Neuron (in vitro differentiated cells): ENCODE results near the gene PRSS58.

ENCODE experiments used
- H2AFZ ChIP-seq: one replicate; pipeline ENCODE4 v1.6.1; 2013; ENCODE audit warnings: low read depth, mild to moderate bottlenecking, inconsistent platforms, low read length, moderate library complexity
- H3K27me3 ChIP-seq: one replicate; pipeline ENCODE4 v1.6.1; 2013; ENCODE audit warnings: low read length; ENCODE audit not compliant: insufficient read depth
- H3K36me3 ChIP-seq: one replicate; pipeline ENCODE4 v1.6.1; 2013; ENCODE audit warnings: low read length; ENCODE audit not compliant: insufficient read depth
- H3K4me1 ChIP-seq: one replicate; pipeline ENCODE4 v1.6.1; 2013; ENCODE audit warnings: low read length; ENCODE audit not compliant: insufficient read depth
- H3K4me3 ChIP-seq: 2 replicates; pipeline ENCODE4 v1.5.1; 2013; ENCODE audit warnings: mild to moderate bottlenecking, low read length, moderate library complexity
- H3K9me3 ChIP-seq: one replicate; pipeline ENCODE4 v1.6.1; 2013; ENCODE audit warnings: low read length

PRSS58 gene

DNA sequence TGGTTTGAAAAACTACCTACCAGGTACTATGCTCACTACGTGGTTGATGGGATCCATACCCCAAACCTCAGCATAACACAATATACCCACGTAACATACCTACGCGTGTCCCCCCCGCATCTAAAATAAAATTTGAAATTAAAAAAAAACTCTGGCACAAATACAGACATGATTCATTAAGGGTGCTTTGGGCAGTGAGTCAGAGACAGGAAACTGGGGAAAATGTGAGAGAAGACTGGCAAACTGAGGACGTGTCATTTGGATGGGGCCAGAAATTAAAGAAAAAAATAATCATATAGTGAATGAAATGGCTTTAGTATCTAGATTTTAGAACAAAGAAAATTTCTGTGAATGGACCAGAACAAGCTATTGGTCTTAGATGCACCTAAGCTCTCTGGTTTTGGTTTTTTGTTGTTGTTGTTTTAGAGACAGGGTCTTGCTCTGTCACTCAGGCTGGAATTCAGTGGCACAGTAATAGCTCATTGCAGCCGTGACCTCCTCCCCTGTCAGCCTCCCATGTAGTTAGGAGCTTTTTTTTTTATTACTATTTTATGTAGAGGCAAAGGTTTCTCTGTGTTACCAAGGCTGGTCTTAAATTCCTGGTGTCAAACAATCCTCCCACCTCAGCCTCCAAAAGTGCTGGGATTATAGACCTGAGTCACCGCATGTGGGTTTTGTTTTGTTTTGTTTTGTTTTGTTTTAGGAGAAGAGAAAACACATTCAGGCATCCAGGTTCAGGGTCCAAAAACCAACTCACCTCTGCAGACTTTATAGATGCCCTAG lies 5.9 kb upstream of the PRSS58 start:
- no peaks in the 10 kb centered on the region for H3K36me3 ChIP-seq
- H3K9me3 ChIP-seq: no peaks in the 10 kb centered on the region
- no peak overlapping the region for H2AFZ ChIP-seq
- no peaks in the 10 kb centered on the region for H3K27me3 ChIP-seq
- H3K4me3 ChIP-seq: no peak overlapping the region
- no peaks in the 10 kb centered on the region for H3K4me1 ChIP-seq

DNA sequence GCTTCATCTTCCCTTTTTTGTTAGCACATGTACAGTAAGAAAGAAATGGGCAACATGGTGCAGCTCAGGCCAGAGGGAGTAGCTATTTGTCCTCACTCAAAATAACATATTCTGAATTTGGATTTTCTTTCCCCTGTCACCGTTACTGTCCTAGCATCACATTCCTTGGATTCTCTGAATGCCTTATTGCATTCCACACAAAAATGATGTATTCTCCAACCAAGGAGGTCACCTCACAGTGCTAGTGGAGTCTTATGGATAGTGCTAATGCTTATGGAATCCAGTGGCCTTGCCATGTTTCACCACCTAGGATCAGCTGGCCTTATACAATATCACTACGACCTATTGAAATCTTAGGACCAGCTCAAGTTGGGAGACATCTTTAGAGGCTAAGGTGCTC lies 7.2 kb downstream of the PRSS58 start:
- no peaks in the 10 kb centered on the region for H3K36me3 ChIP-seq
- no peaks in the 10 kb centered on the region for H3K9me3 ChIP-seq
- H3K4me3 ChIP-seq: no peak overlapping the region
- no peaks in the 10 kb centered on the region for H3K4me1 ChIP-seq
- no peaks in the 10 kb centered on the region for H3K27me3 ChIP-seq
- H2AFZ ChIP-seq: no peak overlapping the region

DNA sequence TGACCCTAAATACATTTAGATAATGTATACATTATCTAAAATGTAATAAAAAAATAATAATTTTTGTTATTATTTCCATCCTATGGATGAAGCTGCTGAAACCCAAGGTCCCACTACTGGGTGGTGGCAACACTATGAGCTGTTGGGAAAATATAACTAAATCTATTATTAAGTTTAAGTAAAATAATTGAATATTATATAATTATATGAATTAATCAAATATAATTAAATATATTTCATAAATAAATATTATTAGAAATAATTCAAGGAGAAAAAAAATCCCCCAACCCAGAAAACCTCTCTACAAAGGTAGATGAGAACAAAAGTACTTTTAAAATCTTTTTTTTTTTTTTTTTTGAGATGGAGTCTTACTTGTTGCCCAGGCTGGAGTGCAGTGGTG lies 7.9 kb downstream of the PRSS58 start:
- no peaks in the 10 kb centered on the region for H3K9me3 ChIP-seq
- H3K27me3 ChIP-seq: no peaks in the 10 kb centered on the region
- H3K4me1 ChIP-seq: no peaks in the 10 kb centered on the region
- no peak overlapping the region for H3K4me3 ChIP-seq
- H2AFZ ChIP-seq: no peak overlapping the region
- no peaks in the 10 kb centered on the region for H3K36me3 ChIP-seq

DNA sequence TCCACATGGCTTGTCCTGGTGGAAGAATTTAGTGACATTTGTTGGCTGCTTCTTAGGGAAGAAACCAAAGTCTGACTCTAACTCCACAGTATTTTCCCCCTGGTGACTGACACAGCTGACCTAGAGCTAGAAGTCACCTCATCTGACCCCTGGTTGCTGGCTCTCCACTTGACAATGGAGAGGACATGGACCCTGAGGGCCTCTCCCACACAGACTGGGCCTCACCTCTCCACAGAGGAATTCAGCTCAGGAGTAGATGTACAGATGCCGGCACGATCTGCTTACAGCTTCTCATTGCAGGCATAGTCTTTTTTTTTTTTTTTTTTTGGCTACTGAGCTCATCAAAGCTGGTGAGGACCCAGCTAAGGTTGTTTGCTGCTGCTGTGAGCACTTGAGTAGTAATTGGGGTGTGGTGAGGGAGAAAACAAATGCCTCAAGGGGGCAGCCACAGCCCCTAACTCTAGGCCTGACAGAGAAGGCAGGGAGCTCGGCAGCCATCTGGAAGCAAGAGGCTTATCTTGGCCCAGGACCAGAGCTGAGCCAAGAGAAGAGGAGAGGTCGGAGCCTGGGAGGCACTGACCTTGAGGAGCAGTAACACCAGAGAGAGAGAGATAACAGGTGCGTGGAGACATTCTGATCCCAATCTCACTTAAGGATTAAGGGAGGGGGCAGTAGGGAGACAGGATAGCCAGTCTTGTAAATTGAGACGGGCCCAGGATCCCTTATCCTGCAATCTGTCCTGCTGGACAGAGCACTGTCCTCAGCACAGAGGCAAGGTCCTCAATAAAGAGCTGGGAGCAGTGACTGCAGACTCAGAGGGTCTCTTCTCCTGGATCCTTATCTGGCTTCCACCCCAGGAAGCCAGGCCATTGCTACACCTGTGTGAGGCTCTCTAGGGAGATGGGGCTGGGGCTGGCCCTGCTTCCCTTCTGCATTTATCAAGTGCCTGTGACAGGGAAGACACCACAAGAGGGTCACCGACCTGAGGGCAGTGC lies 9.4 kb downstream of the PRSS58 start:
- Histone ChIP-seq H3K27me3 (no peaks in the 10 kb centered on the region), H3K9me3 (no peaks in the 10 kb centered on the region), H3K4me3 (no peak overlapping the region), H2AFZ (no peak overlapping the region), H3K4me1 (no peaks in the 10 kb centered on the region), H3K36me3 (no peaks in the 10 kb centered on the region)

DNA sequence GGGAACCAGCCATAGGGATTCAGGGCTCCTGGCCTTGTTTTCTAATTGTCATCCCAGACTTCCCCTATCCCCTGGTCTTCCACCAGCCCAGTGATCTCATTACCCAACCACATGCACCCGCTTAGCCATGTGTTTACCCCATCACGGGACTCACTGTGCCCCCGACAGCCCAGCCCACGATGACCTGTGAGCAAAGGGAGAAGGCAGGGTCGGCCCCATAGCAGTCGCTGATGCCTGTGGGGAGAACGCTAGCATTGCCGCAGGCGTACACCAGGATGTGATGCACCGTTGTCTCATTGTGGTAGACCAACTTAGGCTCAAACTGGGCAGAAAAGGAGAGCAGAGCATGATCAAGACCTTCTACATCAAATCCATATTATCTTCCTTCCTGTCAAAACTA lies 14.0 kb downstream of the PRSS58 start:
- H3K4me3 ChIP-seq: no peak overlapping the region
- H3K27me3 ChIP-seq: no peaks in the 10 kb centered on the region
- H2AFZ ChIP-seq: no peak overlapping the region
- no peaks in the 10 kb centered on the region for H3K4me1 ChIP-seq
- H3K36me3 ChIP-seq: no peaks in the 10 kb centered on the region
- H3K9me3 ChIP-seq: no peaks in the 10 kb centered on the region

DNA sequence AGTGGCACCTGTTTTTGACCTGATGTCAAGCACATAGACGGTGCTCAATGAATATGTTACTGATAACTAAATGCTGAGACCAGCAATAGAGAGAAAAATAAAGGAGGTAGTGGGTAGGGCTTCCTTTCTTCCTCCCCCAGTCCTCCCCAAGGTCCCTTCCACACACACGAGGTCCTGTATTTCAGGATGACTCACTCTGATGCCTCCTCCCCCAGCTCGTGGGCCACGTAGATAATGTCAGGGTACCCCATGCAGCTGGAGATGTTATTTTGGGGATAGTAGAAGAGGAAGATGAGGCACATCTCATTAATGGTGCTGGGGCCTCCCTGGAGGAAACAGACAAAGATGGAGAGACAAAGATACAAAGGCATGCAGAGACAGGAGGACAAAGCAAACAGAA lies 17.3 kb downstream of the PRSS58 start:
- Histone ChIP-seq H3K9me3 (no peaks in the 10 kb centered on the region), H2AFZ (no peak overlapping the region)

DNA sequence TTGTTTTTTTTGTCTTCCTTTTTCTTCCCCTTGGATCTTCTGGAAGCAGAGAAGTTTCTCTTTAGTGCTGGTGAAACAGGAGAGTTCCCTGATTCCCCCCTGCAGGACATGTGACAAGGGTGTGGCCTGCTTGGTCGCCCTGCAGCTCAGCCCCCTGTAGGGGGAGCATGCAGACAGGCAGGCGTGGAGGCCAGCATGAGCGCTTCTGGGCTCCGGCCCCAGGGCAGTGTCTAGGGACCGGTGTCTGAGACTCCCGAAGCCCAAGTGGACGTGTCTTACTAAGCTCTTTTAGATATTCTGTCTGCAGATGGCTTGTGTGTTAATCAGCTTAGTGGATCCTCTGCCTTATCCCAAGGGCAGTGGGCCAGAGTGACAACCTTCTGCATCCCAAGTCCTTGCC lies 26.1 kb downstream of the PRSS58 start:
- no peaks in the 10 kb centered on the region for H3K36me3 ChIP-seq

More for the DNA sequence above, 17.3 kb downstream of the PRSS58 start:
- H3K4me1 ChIP-seq: no peaks in the 10 kb centered on the region
- H3K36me3 ChIP-seq: no peaks in the 10 kb centered on the region
- no peaks in the 10 kb centered on the region for H3K27me3 ChIP-seq
- H3K4me3 ChIP-seq: no peak overlapping the region

DNA sequence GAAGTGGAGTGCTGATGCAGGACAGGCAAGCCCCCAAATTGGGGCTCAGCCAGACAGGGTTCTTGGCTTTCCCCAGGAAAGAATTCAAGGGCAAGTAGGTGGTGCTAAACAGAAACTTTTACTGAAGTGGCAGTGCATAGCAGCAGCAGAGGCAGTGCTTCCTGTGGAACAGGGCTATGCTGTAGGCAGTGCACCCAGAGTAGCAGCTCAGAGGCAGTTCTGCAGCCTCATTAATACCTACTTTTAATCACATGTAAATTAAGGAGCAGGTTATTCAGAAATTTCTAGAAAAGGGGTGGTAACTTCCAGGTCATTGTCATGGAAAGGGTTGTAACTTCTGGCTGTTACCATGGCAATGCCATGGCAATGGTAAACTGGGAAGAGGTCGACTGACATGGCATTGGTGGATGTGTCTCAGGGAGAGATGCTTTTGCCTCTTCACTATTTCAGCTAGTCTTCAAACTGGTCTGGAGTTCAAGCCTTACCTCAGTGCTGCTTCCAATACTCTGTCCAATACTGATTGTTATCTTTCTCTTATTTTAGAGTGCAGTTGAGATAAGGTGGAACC lies 29.2 kb downstream of the PRSS58 start:
- no peak overlapping the region for H3K4me3 ChIP-seq
- no peaks in the 10 kb centered on the region for H3K9me3 ChIP-seq

More for the DNA sequence above, 26.1 kb downstream of the PRSS58 start:
- H3K9me3 ChIP-seq: no peaks in the 10 kb centered on the region
- H3K4me1 ChIP-seq: no peaks in the 10 kb centered on the region
- H2AFZ ChIP-seq: no peak overlapping the region
- no peaks in the 10 kb centered on the region for H3K27me3 ChIP-seq
- no peak overlapping the region for H3K4me3 ChIP-seq

More for the DNA sequence above, 29.2 kb downstream of the PRSS58 start:
- Histone ChIP-seq H2AFZ (no peak overlapping the region), H3K4me1 (no peaks in the 10 kb centered on the region), H3K27me3 (no peaks in the 10 kb centered on the region), H3K36me3 (no peaks in the 10 kb centered on the region)
